Measurements from ENCODE around the gene PAFAH2.

DNA sequence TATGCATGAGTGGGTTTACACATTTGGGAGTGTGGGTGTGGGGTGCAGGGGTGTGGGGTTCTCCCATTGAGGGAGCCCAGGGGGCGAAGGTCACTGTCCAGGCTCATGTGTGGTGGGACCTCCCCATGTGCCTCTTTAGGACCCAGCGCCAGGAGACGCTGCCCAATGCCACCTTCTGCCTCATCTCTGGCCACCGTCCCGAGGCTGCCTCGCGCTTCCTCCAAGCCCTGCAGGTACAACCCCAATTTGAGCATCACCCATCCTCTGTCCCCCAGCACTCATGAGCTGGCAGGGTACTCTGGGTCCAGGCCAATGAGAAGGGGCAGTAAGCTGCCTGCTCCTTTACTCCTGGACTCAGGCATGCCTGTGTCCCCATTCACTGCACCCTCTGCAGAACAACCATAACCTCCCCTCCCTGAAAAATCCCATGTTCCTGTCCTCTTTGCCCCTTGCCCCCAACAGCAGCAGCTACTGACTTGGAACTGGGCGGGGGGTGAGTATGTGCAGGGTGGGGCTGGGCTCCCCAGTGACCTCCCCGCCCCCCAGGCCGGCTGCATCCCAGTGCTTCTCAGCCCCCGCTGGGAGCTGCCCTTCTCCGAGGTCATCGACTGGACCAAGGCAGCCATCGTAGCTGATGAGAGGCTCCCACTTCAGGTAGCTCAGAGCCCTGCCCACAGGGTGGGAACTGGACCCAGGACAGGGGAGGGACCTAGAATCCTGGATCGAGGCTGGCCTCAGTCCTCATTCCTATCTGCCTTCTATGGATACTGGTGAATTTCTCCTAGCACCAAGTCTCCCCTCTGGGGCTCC lies 31.4 kb upstream of the PAFAH2 start:
- TF ChIP-seq, protein P1, sequence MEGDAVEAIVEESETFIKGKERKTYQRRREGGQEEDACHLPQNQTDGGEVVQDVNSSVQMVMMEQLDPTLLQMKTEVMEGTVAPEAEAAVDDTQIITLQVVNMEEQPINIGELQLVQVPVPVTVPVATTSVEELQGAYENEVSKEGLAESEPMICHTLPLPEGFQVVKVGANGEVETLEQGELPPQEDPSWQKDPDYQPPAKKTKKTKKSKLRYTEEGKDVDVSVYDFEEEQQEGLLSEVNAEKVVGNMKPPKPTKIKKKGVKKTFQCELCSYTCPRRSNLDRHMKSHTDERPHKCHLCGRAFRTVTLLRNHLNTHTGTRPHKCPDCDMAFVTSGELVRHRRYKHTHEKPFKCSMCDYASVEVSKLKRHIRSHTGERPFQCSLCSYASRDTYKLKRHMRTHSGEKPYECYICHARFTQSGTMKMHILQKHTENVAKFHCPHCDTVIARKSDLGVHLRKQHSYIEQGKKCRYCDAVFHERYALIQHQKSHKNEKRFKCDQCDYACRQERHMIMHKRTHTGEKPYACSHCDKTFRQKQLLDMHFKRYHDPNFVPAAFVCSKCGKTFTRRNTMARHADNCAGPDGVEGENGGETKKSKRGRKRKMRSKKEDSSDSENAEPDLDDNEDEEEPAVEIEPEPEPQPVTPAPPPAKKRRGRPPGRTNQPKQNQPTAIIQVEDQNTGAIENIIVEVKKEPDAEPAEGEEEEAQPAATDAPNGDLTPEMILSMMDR (conservative IDR thresholded peaks at IDR 0.05; ENCODE audit: low read depth, low read length) = no peak
- TF ChIP-seq EZH2 (IDR thresholded peaks at IDR 0.05; ENCODE audit: borderline replicate concordance, low read depth, low read length, poor library complexity, severe bottlenecking) = no peak

Data from A673 (cell line).